H9 (cell line): Measurements from ENCODE around the gene ANKRD11. TPM values are rescaled to one million over a fixed set of nuclear protein-coding genes. Genes with fewer than 3 reads are reported as not detected.

Experiments used
- DNase-seq: peaks from one replicate; pipeline ENCODE4 v3.0.0-alpha.2; 2017
- H2AFZ ChIP-seq: one replicate; pipeline ENCODE4 v1.6.1; 2013; ENCODE audit warnings: mild to moderate bottlenecking, low read length, control low read depth, moderate library complexity
- H2AK5ac ChIP-seq: 2 replicates; pipeline ENCODE4 v1.6.1; 2013; ENCODE audit warnings: low read length, control low read depth, mixed read lengths; ENCODE audit not compliant: insufficient read length
- H2BK120ac ChIP-seq: one replicate; pipeline ENCODE4 v1.6.1; 2013; ENCODE audit warnings: low read depth, mild to moderate bottlenecking, low read length, control low read depth, inconsistent platforms; ENCODE audit not compliant: poor library complexity, severe bottlenecking
- H2BK12ac ChIP-seq: 2 replicates; pipeline ENCODE4 v1.6.1; 2013; ENCODE audit warnings: low read length, control low read depth, mixed read lengths, low read depth; ENCODE audit not compliant: insufficient read length
- H2BK15ac ChIP-seq: 2 replicates; pipeline ENCODE4 v1.6.1; 2013; ENCODE audit warnings: low read depth, low read length, control low read depth
- H2BK20ac ChIP-seq: one replicate; pipeline ENCODE4 v1.6.1; 2013; ENCODE audit warnings: low read depth, mild to moderate bottlenecking, low read length, control low read depth, inconsistent platforms; ENCODE audit not compliant: poor library complexity, severe bottlenecking
- H2BK5ac ChIP-seq: 2 replicates; pipeline ENCODE4 v1.6.1; 2013; ENCODE audit warnings: low read length, control low read depth, mixed read lengths; ENCODE audit not compliant: insufficient read length
- H3K14ac ChIP-seq: 2 replicates; pipeline ENCODE4 v1.6.1; 2013; ENCODE audit warnings: low read length, control low read depth; ENCODE audit not compliant: insufficient read depth
- H3K18ac ChIP-seq: 2 replicates; pipeline ENCODE4 v1.6.1; 2013; ENCODE audit warnings: low read depth, mild to moderate bottlenecking, mixed read lengths, low read length, control low read depth; ENCODE audit not compliant: insufficient read length
- H3K23ac ChIP-seq: 2 replicates; pipeline ENCODE4 v1.6.1; 2013; ENCODE audit warnings: low read length, control low read depth, mixed read lengths, low read depth; ENCODE audit not compliant: insufficient read length
- H3K23me2 ChIP-seq: 2 replicates; pipeline ENCODE4 v1.6.1; 2013; ENCODE audit warnings: low read depth, mild to moderate bottlenecking, mixed read lengths, low read length, control low read depth; ENCODE audit not compliant: insufficient read length, poor library complexity, severe bottlenecking
- H3K27ac ChIP-seq: 2 replicates; pipeline ENCODE4 v1.5.1; 2013; ENCODE audit warnings: low read length, control low read depth, mixed read lengths, low read depth; ENCODE audit not compliant: insufficient read length
- H3K27me3 ChIP-seq: 2 replicates; pipeline ENCODE4 v1.6.1; 2013; ENCODE audit warnings: low read length, control low read depth, inconsistent platforms; ENCODE audit not compliant: insufficient read depth
- H3K4ac ChIP-seq: 2 replicates; pipeline ENCODE4 v1.6.1; 2013; ENCODE audit warnings: low read depth, mild to moderate bottlenecking, control low read depth, inconsistent platforms, low read length, moderate library complexity
- H3K4me1 ChIP-seq: 2 replicates; pipeline ENCODE4 v1.6.1; 2013; ENCODE audit warnings: low read length, control low read depth, inconsistent platforms; ENCODE audit not compliant: insufficient read depth
- H3K4me2 ChIP-seq: 2 replicates; pipeline ENCODE4 v1.6.1; 2013; ENCODE audit warnings: low read length, control low read depth, mixed read lengths; ENCODE audit not compliant: insufficient read length, insufficient read depth
- H3K56ac ChIP-seq: 2 replicates; pipeline ENCODE4 v1.6.1; 2013; ENCODE audit warnings: low read depth, mild to moderate bottlenecking, mixed read lengths, low read length, control low read depth; ENCODE audit not compliant: insufficient read length
- H3K79me1 ChIP-seq: 2 replicates; pipeline ENCODE4 v1.6.1; 2013; ENCODE audit warnings: low read depth, mild to moderate bottlenecking, moderate library complexity, low read length, control low read depth, inconsistent platforms; ENCODE audit not compliant: insufficient read depth, poor library complexity, severe bottlenecking
- H3K79me2 ChIP-seq: 2 replicates; pipeline ENCODE4 v1.6.1; 2013; ENCODE audit warnings: low read length, control low read depth, inconsistent platforms; ENCODE audit not compliant: insufficient read depth
- H3K9ac ChIP-seq: 2 replicates; pipeline ENCODE4 v1.6.1; 2013; ENCODE audit warnings: low read length, control low read depth, mixed read lengths; ENCODE audit not compliant: insufficient read length; ENCODE audit errors: extremely low read depth
- H3K9me3 ChIP-seq: one replicate; pipeline ENCODE4 v1.6.1; 2013; ENCODE audit warnings: low read depth, low read length, inconsistent platforms; ENCODE audit not compliant: control insufficient read depth
- H3T11ph ChIP-seq: one replicate; pipeline ENCODE4 v1.6.1; 2013; ENCODE audit warnings: mild to moderate bottlenecking, low read length, control low read depth, inconsistent platforms
- H4K20me1 ChIP-seq: one replicate; pipeline ENCODE4 v1.6.1; 2013; ENCODE audit not compliant: control insufficient read depth, insufficient read length, insufficient read depth
- H4K5ac ChIP-seq: 2 replicates; pipeline ENCODE4 v1.6.1; 2013; ENCODE audit warnings: low read depth, mild to moderate bottlenecking, mixed read lengths, low read length, control low read depth; ENCODE audit not compliant: insufficient read length
- H4K8ac ChIP-seq: replicated peaks from 2 replicates; pipeline ENCODE4 v1.6.1; 2013; ENCODE audit warnings: low read length, control low read depth, mixed read lengths, low read depth; ENCODE audit not compliant: insufficient read length
- H4K91ac ChIP-seq: 2 replicates; pipeline ENCODE4 v1.6.1; 2013; ENCODE audit warnings: low read depth, mild to moderate bottlenecking, moderate library complexity, mixed read lengths, low read length, control low read depth; ENCODE audit not compliant: insufficient read length
- H3K27ac Mint-ChIP-seq, 3 experiments: 2 replicates in 2 of 3; 3 replicates in 1 of 3; pipeline ENCODE4 v1.8.0; 2020 to 2021; ENCODE audit warnings: mixed read lengths in 3 of 3, mild to moderate bottlenecking in 1 of 3, moderate library complexity in 1 of 3
- H3K27me3 Mint-ChIP-seq: 2 replicates; pipeline ENCODE4 v1.8.0; 2021; ENCODE audit warnings: low read depth, mild to moderate bottlenecking, moderate library complexity, mixed read lengths
- H3K36me3 Mint-ChIP-seq, 3 experiments: 2 replicates in 2 of 3; 3 replicates in 1 of 3; pipeline ENCODE4 v1.8.0; 2020 to 2021; ENCODE audit warnings: low read depth in 3 of 3, mixed read lengths in 3 of 3; ENCODE audit not compliant: insufficient read depth in 1 of 3
- H3K4me1 Mint-ChIP-seq, 2 experiments: 2 replicates each; pipeline ENCODE4 v1.8.0; 2020; ENCODE audit warnings: mixed read lengths in 2 of 2
- H3K4me3 Mint-ChIP-seq, 2 experiments: 2 replicates in 1 of 2; 3 replicates in 1 of 2; pipeline ENCODE4 v1.8.0; 2020 to 2021; ENCODE audit warnings: mild to moderate bottlenecking in 2 of 2, mixed read lengths in 2 of 2, moderate library complexity in 1 of 2
- H3K9me3 Mint-ChIP-seq, 2 experiments: 2 replicates in 1 of 2; 3 replicates in 1 of 2; pipeline ENCODE4 v1.8.0; 2020; ENCODE audit warnings: mild to moderate bottlenecking in 2 of 2, mixed read lengths in 2 of 2, moderate library complexity in 1 of 2
- CTCF ChIP-seq: fragments of 200-600 bp; sonication (generic); conservative IDR thresholded peaks from 3 replicates; pipeline ENCODE4 v1.8.0; 2021; ENCODE audit warnings: antibody characterized with exemption, mild to moderate bottlenecking
- WGBS: extraction: QIAGEN DNeasy Blood & Tissue Kit; methylation state at CpG from one replicate; pipeline ENCODE4 v1.1.7; 2013; ENCODE audit warnings: missing lambda C conversion rate, low lambda C conversion rate, mixed read lengths; ENCODE audit not compliant: insufficient read length; ENCODE audit errors: extremely low coverage; 5-methylcytosine and 5-hydroxymethylcytosine counted together
- total RNA-seq: library from RNA; stranded (reverse); gene quantifications from 2 replicates; pipeline ENCODE4 v1.2.1, GENCODE V29; 2021

ANKRD11 gene
- total RNA-seq, 1 experiment from 2014 or later: 181 TPM

GRCh38 chr16:89293276-89294143 is 196.9 kb downstream of the ANKRD11 start:
- no peak overlapping the region for H3K27ac ChIP-seq
- H3K9me3 Mint-ChIP-seq: no peaks in the 10 kb centered on the region; a peak in 1 of 5 replicates
- peak; percentile 40 for TF ChIP-seq CTCF
- H3K27ac Mint-ChIP-seq: peak overlapping the region; percentile 81 to 88 (median 83); a peak in 6 of 7 replicates
- no peak overlapping the region for H4K5ac ChIP-seq
- no peak overlapping the region for H2BK12ac ChIP-seq
- WGBS: no CpG with 5 or more reads among the region's 28 CpGs
- H3K14ac ChIP-seq: 0 out of 2 replicates have a peak overlapping the region, but pooled peaks have one; percentile 3
- H2BK20ac ChIP-seq: no peak overlapping the region
- H3K56ac ChIP-seq: no peak overlapping the region
- peaks cover 6 to 19% (median 12%) of the 10 kb centered on the region in 3 experiments for H3K36me3 Mint-ChIP-seq
- H2AFZ ChIP-seq: no peak overlapping the region
- H3K79me1 ChIP-seq: peaks cover 3% of the 10 kb centered on the region
- no peak overlapping the region for H2AK5ac ChIP-seq
- H3K4me2 ChIP-seq: no peak overlapping the region
- H3K4me1 ChIP-seq: peaks cover 19% of the 10 kb centered on the region; the same call in 1 of the 2 replicates
- no peaks in the 10 kb centered on the region for H4K20me1 ChIP-seq
- no peaks in the 10 kb centered on the region for H3K27me3 ChIP-seq
- no peak overlapping the region for H3K9ac ChIP-seq
- H3K79me2 ChIP-seq: no peaks in the 10 kb centered on the region; the same call in 1 of the 2 replicates
- H3T11ph ChIP-seq: no peak overlapping the region
- no peak overlapping the region for H2BK120ac ChIP-seq
- H3K9me3 ChIP-seq: no peaks in the 10 kb centered on the region
- H2BK5ac ChIP-seq: no peak overlapping the region
- no peak overlapping the region for H2BK15ac ChIP-seq
- peak; percentile 80 for DNase-seq
- no peak overlapping the region for H3K4ac ChIP-seq
- no peaks in the 10 kb centered on the region; the same call in 1 of the 2 replicates for H3K27me3 Mint-ChIP-seq
- no peak overlapping the region for H3K4me3 Mint-ChIP-seq
- H3K4me1 Mint-ChIP-seq: peaks cover 69 to 85% of the 10 kb centered on the region in 2 experiments
- H3K23me2 ChIP-seq: no peaks in the 10 kb centered on the region
- no peak overlapping the region for H4K8ac ChIP-seq
- no peak overlapping the region for H3K23ac ChIP-seq
- H4K91ac ChIP-seq: no peak overlapping the region
- H3K18ac ChIP-seq: no peak overlapping the region
